CD4-positive, alpha-beta T cell treated with Interleukin-21 for 1 hour (primary cell): ENCODE results near the gene ABCB4.
"Not testable (repeated sequence)": the region's sequence is repeated elsewhere in the genome, so short reads cannot be mapped to it uniquely, and the experiment has no call there.

Experiments used
- DNase-seq: peaks from one replicate; pipeline ENCODE4 v3.0.0-alpha.2; 2020

The ABCB4 gene

GRCh38 chr7:87474533-87475358, 734 bp downstream of the ABCB4 start:
- peak; percentile 23 for DNase-seq

GRCh38 chr7:87473986-87474385, 1.5 kb downstream of the ABCB4 start:
- no peak for DNase-seq

- no peak for DNase-seq
Observed at GRCh38 chr7:87473192-87473591, 2.3 kb downstream of the ABCB4 start.

- DNase-seq, result no peak
Observed at GRCh38 chr7:87471473-87471872, 4.0 kb downstream of the ABCB4 start.

GRCh38 chr7:87469204-87469603, 6.3 kb downstream of the ABCB4 start:
- not testable (repeated sequence) for DNase-seq

GRCh38 chr7:87465534-87465880, 10.0 kb downstream of the ABCB4 start:
- DNase-seq, result not testable (repeated sequence)

GRCh38 chr7:87464830-87465533, 10.5 kb downstream of the ABCB4 start:
- DNase-seq, result not testable (repeated sequence)

GRCh38 chr7:87463982-87464381, 11.5 kb downstream of the ABCB4 start:
- DNase-seq, result no peak

GRCh38 chr7:87460444-87460843, 15.0 kb downstream of the ABCB4 start:
- not testable (repeated sequence) for DNase-seq

- no peak for DNase-seq
Observed at GRCh38 chr7:87459941-87460340, 15.5 kb downstream of the ABCB4 start.

- DNase-seq, result no peak
Observed at GRCh38 chr7:87458148-87458547, 17.3 kb downstream of the ABCB4 start.

GRCh38 chr7:87456247-87456646, 19.2 kb downstream of the ABCB4 start:
- DNase-seq, result no peak

GRCh38 chr7:87452279-87452678, 23.2 kb downstream of the ABCB4 start:
- no peak for DNase-seq

GRCh38 chr7:87451187-87451586, 24.3 kb downstream of the ABCB4 start:
- DNase-seq, result no peak

GRCh38 chr7:87450706-87451105, 24.8 kb downstream of the ABCB4 start:
- no peak for DNase-seq

GRCh38 chr7:87448388-87448787, 27.1 kb downstream of the ABCB4 start:
- DNase-seq, result no peak

- no peak for DNase-seq
Observed at GRCh38 chr7:87447116-87447635, 28.3 kb downstream of the ABCB4 start.

- no peak for DNase-seq
Observed at GRCh38 chr7:87445897-87446296, 29.6 kb downstream of the ABCB4 start.

- DNase-seq, result no peak
Observed at GRCh38 chr7:87435546-87435945, 39.9 kb downstream of the ABCB4 start.

- DNase-seq, result no peak
Observed at GRCh38 chr7:87432536-87432935, 42.9 kb downstream of the ABCB4 start.

GRCh38 chr7:87427288-87427687, 48.2 kb downstream of the ABCB4 start:
- no peak for DNase-seq

- no peak for DNase-seq
Observed at GRCh38 chr7:87426160-87426559, 49.3 kb downstream of the ABCB4 start.

- no peak for DNase-seq
Observed at GRCh38 chr7:87424075-87424474, 51.4 kb downstream of the ABCB4 start.

- no peak for DNase-seq
Observed at GRCh38 chr7:87420173-87420572, 55.3 kb downstream of the ABCB4 start.
